GM21381 (cell line): ENCODE results near the gene CPT1A.
"Not testable (repeated sequence)": the region's sequence is repeated elsewhere in the genome, so short reads cannot be mapped to it uniquely, and the experiment has no call there.

ENCODE experiments used
- ATAC-seq: cut with Tn5 transposase; IDR thresholded peaks from one replicate; pipeline ENCODE4 v1.9.1; 2021; ENCODE audit warnings: mild to moderate bottlenecking, moderate library complexity; ENCODE audit not compliant: unreplicated experiment

Gene CPT1A

DNA sequence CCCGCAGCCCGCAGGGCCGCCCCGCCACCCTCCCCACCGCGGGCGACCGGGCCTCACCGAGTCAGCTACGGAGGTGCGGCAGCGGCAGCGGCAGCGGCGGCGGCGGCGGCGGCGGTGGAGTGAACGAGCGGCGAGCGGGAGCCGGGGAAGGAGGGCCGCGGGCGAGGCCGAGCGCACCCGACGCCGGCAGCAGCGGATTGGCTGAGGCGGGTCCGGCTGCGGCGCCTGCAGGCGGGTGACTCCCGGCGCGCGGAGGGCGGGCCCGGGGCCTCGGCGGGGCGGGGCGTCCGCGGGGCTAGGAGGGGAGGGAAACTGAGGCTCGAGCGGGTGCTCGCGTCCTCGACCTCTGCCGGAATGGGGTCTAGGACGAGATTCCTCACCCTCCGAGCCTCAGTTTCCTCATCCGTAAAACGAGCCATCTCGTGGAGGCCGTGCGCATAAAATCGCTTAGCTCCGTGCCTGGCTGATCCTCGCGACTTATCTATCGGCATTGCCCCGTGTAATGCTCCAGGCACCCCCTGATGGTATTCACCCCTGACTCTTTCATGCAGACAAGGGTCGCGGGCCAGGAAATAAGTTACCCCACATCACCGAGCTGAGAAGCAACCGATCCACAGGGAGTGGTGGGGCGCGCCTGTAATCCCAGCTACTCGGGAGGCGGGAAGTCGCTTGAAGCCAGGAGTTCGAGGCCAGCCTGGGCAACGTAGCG lies at the start of gene CPT1A:
Gene CPT1A, minus strand, starts transcription at position 199 of the 709 bp plus-strand sequence. CDS start 26,442 bp downstream, outside the sequence.
- ATAC-seq, result peak; percentile 26

DNA sequence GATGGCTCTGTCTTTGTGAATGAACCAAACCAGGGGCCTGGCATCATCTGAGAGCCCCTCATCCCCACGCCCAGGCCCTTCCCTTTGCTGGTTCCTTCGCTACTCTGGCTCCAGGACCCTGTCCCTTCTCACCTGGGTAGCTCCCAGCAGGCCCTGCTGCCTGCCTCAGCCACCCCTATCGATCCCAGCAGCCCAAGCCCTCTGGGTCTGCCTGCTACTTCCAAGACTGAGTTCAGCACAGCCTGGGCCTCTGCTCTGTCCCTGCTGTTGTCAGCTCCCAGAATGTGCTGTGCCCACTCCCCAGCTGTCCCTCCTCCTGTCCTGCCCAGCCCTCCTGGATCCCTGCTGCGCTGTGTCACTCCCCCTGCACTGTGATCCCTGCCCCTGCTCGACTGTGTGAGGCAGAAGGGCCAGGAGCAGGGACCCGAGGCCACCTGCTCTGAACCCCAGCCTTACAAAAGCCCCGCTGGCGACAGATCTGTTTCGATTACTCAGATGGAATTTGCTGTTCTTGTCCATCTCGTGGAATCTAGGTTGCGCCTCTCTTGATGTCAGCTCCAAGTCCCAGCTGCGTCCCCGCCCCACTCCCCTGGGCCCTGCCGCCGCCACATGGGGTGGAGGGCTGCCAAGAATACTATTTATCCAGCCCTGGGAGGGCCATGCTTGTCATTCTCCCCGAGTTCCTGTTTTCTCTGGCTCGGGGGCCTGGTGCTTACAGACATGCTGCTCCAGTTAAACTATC lies 48.9 kb upstream of the CPT1A start:
- ATAC-seq, result no peak

DNA sequence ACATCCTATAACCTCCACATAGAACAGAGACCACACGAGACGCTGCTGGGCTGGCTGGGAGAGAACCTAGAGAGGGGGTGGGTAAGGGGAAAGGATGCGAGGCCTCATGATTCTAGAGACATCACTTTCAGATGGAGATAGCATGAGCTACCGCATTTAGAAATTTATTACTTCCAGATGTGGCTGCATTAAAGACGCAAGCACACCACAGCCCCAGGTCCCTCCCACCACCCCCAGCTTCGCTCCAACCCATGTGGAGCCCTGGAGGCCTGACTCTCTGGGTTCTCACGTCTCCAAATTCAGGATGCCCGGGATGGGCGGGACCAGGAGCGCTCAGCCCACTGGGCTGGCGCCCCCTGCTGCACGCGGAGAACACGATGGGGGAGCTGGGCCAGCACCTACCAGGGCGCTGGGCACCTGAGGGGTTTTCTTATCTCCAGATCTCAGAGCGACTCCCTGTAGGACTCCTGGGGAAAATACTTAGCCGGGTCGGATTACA lies 48.3 kb upstream of the CPT1A start:
- no peak for ATAC-seq

DNA sequence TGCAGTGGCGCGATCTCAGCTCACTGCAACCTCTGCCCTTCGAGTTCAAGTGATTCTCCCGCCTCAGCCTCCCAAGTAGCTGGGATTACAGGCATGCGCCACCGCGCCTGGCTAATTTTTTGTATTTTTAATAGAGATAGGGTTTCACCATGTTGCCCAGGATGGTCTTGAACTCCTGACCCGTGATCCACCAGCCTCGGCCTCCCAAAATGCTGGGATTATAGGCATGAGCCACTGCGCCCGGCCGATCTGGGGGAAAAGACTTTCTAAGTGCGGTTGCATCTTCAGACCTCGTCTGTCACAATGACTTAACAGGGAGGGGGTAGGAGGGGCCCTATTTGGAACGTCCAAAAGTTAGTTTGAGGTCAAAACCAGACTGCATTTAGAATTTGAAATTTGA lies 43.1 kb upstream of the CPT1A start:
- ATAC-seq, result not testable (repeated sequence)

DNA sequence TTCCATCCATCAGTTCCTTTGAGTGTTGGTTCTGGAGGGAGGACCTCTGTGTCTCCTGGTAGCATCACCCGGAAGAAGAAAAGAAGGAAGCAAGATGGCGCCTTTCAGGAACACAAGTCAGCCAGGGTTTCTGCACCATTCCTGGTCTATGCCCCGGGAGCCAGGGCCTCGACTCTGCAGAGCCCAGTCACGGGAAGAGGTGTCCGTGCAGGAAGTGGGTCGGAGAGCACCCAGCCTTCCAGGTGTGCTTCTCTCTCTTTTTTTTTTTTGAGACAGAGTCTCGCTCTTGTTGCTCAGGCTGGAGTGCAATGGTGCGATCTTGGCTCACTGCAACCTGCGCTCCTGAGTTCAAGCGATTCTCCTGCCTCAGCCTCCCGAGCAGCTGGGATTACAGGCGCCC lies 40.7 kb upstream of the CPT1A start:
- ATAC-seq, result no peak

DNA sequence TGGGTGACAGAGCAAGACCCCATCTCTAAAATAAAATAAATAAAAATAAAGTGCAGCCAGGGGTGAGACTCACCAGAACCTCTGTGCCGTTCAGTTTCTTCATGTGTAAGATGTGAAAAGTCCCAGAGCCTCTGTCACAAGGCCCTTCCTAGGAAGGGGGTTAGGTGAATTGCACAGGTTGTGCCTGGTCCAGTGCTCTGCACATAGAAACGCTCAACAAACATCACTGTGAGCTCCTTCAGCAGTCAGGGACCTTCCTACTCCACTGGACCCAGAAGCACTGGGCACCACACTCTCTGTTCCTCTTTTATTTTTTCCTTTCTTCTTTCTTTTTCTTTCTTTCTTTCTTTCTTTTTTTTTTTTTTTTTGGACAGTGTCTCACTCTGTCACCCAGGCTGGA lies 39.6 kb upstream of the CPT1A start:
- no peak for ATAC-seq

DNA sequence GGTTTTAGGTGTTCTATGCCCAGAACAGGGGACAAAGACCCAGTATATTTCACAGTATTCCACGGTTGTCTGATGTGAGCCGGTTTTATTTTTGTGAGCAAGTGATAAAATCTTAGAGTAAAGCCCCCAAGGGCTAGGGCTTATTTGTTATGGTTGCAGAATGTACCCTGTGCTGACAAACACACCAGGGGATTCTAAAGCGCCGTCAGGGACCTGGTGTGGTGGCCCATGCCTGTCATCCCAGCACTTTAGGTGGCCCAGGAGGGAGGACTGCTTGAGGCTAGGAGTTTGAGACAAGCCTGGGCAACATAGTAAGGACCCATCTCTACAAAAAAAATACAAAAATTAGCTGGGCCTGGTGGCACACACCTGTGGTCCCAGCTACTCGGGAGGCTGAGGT lies 39.1 kb upstream of the CPT1A start:
- ATAC-seq, result no peak

DNA sequence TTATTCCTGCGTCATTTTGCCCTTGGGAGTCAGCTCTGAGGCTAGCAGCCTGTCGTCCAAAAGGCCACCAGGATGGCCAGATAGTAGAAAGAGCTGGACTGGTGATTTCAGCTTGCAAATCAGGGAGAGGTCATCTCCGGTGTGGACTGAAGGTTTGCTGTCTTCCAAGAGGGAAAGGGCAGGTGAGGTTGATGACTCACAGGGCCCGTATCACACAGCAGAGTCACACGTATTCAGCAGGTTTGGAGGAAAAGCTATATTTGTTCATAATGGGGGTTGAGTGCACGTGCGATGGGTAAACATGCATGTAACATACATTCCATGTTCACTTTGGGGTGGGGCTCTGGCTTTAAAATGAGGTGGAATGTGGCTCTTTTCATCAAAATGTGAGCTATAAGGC lies 36.3 kb upstream of the CPT1A start:
- no peak for ATAC-seq

DNA sequence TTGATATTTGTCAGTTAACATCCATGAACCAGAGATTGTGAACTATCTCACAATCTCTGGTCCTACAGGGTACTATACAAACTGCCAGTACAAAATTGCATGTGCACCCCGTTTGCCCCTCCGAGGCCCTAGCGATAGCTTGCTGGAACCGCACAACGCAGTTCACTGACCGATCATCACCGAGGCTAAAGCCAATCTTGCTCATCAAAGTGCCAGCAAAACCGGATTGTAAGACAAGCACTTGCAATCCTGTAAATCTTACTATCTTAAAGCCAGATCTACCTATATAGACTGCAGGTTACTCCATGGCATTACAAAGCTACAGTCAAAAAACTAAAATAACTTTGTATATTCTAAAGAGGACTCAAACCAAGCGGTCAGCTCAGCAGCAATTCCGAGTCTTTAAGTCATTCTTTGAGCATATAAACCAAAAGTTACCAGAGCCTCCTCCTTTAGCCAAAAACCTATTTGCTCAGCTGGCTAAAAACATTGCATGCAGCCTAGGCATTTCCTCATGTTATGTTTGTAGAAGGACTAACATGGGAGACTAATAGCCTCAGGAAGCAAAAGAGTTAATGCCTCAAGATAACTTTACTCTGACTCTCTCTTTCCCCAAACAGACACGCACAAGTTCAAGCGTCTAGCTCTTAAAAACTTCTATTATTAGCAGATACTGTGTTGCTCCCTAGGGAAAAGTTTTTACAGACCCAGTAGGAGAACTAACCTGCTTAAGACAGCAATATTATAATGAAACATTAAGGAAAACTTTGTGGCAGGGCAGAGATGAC lies 30.7 kb upstream of the CPT1A start:
- ATAC-seq, result no peak

DNA sequence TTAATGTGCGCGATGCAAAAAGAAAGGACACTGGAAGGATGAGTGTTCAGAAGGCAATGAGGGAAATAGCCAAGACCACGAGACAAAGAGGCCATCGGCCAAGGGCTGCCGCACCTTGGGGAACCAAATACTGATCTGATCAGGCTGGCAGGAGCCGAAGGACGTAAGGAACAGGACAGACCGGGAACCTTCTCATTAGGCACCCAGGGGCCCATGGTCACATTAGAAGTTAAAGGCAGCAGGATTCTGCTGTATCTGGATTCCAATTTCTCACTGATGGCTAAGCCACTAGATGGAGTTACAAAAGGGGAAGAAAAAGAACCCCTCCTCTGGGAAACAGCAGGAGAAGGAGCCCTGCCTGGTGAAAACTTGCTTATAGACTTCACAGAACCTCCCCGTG lies 28.8 kb upstream of the CPT1A start:
- ATAC-seq, result no peak

DNA sequence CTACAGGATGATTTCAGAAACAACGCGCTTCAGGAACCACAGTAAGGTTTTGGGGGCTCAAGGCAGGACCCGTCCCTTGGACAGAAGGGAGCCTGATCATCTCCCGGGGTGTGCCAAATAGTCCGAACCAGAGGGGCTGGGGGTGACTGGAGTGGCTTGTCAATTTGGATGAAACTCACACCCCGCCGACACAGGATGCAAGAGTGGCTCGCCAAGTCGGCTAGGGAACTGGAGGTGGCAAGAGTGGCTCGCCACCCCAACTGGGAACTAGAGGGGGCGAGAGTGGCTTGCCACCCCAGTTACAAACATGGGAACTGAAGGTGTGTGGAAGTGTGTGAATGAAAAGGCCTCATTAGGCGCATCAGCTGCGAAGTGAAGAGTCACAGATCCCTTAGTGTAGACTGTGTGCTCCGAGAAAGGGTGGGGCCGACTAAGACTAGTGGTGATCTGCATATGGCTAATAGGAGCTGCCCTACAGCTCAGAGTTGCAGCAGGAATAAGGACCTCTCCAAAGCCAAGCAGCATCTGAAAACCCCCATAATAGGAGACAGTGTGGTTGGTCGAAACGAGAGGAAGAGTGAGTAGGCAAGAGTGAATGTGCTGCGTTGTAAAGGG lies 26.6 kb upstream of the CPT1A start:
- ATAC-seq, result no peak

DNA sequence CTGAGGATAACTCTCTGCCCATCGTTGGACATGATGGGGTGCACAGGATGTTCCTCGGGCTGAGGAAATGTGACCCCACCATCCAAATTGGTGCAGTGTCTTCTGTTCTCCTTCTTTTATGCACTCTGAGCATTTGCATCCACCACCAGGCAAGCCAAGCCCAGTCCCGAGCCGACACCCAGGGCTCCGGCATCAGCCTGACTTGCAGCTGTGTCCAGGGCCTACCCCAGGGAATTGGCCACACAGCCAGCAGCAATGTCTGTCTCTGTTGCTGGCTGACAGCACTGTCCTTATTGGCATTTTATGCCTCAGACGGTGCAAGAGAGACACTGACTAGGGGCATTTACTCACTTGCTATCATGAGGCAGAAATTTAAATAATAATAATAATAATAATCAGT lies 25.4 kb upstream of the CPT1A start:
- no peak for ATAC-seq

DNA sequence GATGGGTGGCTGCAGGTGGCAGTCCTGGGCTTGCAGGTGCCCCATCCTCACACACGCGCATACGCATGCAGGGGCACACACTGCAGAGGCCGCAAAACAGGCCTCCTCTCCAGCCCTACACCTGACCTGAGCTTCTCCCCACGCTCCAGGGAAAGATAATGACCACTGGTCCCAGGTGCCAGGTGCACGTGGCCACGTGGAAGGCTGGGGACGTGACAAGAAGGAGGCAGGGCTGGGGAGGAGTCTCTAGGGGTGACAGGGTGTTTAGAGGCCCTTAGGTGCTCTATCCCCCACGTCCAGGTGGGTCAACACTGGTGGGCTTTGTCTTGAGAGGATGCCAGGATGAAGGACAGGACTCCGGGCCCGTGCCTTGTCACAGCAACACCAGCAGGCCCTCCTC lies 23.5 kb upstream of the CPT1A start:
- no peak for ATAC-seq

DNA sequence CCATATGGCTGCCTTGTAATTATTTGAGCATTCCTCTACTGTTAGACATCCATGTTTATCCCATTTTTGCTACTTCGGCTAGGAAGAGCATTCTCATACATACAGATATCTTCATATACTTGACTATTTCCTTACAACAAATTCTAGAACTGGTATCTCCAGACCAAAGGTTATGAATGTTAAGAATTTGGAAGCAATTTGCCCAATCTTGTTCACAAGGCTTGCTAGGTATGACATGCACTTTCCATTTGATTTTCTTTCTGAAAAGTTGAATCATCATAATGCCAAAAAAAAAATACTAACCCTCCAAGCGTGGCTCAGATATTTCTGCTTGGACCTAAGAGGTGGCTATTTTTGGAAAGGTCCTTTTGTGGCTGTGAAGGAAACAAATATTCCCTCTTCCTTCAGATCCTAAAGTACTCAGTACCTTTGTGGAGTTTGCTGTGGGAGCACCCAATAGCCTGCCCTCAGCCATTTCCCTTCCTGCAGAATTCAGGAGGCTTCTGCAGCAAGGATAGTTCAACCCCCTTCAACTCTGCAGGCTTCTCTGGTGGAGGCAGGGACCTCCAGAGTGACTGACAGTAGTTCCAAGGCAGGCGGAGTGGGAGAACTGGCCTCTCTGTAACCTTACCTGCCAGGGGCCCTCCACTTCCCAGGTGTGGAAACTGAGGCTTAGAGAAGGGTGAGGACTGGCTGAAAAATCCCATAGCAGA lies 22.0 kb upstream of the CPT1A start:
- no peak for ATAC-seq

DNA sequence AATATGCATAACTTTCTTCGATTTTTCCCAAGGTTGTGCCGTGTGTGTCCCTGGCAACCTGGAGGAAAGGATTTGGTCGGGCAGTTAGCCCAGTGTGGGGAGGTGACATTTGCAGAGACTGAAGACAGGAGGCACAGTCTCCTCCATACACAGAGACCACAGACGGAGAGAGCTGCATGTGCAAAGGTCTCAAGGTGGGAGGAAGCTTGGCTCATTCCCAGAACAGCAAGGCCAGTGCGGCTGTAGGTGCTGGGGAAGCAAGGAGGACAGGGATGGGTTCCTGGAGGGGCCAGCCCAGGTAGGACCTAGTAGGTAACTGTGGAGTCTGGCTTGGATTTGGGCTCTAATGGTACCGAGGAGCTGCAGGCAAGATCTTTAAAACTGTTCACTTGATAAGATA lies 20.7 kb upstream of the CPT1A start:
- no peak for ATAC-seq

DNA sequence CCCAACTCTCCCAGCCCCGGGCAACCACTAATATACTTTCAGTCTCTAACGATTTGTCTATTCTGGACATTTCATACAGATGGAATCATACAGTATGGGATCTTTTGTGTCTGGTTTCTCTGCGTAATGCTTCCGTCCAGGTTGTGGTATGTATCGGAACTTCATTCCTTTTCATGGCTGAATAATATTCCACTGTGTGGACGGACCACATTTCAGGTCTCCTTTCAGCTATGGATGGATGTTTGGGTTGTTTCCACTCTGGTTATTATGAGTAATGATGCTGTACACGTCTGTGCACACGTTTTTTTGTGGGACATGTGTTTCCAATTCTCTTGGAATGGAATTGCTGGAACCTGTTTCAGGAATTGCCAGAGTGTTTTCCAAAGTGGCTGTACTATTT lies 17.4 kb upstream of the CPT1A start:
- ATAC-seq, result no peak

DNA sequence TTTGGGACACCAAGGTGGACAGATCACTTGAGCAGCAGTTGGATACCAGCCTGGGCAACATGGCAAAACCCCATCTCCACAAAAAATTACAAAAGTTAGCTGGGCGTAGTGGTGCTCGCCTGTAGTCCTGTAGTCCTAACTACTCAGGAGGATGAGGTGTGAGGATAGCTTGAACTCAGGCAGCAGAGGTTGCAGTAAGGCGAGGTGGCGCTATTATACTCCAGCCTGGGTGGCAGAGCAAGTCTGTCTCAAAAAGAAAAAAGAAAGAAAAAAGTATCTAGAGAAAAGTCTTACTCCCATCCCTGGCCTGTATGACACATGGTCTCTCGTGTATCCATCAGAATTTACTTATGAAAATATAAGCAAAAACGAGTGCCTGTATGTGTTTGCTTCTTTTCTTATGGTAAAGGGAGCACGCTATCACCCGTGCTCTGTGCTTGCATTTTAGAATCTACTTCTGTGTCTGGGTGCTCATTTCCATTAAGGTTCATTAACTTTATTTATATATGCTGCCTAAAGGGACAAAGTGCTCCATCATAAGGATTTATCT lies 15.4 kb upstream of the CPT1A start:
- no peak for ATAC-seq

DNA sequence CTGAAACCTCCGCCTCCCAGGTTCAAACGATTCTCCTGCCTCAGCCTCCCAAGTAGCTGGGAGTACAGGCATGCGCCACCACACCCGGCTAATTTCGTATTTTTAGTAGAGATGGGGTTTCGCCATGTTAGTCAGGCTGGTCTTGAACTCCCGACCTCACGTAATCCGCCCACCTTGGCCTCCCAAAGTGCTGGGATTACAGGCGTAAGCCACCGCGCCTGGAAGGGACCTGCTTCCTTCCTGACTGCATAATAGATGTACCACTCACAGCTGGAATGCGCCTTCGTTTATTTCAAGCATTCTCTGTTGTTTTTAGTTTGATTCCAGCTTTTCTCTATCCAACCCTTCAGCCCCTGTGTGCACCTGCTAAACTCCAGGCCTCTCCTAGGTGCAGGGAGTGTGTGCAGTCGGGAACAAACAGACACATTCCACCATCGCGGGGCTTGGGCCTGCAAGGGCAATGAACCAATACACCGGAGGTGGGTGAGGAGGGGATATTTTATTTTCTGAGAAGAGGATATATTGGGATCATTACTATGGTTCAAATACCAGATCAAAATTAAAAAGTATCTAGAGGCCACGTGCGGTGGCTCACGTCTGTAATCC lies 14.8 kb upstream of the CPT1A start:
- not testable (repeated sequence) for ATAC-seq

DNA sequence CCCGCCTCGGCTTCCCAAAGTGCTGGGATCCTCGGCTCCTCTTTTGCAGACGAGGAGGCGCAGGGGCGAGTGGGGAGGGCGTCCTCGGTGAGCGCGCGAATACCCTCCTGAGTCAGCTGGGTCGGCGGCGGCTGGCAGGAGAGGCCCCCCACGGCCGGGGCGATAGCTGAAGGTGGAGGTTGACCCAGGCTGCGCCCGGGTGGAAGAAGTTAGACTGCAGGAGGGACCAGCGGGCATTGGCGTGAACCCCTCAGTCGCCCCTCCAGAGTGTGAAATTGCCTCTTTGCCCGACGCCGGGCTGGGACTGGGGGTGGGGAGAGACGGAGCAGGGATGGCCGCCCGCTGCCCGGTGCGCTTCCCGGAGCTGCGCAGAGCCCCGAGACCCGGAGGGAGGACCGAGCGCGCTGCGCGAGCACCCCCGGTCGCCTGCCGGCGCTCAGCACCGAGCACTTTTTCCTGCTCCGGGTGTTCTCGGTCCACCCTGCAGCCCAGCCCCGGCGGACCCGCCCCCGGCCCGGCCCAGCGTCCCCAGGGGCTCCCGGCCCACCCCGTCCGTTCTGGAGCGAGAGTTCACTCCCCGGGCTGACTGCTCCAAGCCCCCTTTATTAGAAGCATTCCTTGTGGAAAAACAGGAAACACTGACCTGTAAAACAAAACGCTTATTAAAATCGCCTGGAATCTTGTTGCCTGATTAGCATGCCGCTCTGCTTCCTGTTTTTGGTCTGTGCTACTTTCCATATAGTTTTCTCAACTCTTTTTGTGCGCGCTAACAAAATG lies 13.7 kb upstream of the CPT1A start:
- ATAC-seq, result no peak
